ENCODE results near the gene DCBLD2.
"Not testable (repeated sequence)": the region's sequence is repeated elsewhere in the genome, so short reads cannot be mapped to it uniquely, and the experiment has no call there.

Gene DCBLD2

DNA sequence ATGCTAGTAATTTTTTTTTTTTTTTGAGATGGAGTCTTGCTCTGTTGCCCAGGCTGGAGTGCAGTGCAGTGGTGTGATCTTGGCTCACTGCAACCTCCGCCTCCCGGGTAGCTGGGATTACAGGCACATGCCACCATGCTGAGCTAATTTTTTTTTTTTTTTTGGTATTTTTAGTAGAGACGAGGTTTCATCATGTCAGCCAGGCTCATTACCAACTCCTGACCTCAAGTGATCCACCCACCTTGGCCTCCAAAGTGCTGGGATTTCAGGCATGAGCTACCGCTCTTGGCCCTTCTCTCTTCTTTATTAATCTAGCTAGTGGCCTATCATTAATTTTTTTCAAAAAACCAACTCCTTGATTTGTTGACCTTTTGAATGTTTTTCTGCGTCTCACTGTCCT lies 70.4 kb downstream of the DCBLD2 start:
- DNase-seq (ENCODE audit: low read depth in 2 of 2), result not testable (repeated sequence)

DNA sequence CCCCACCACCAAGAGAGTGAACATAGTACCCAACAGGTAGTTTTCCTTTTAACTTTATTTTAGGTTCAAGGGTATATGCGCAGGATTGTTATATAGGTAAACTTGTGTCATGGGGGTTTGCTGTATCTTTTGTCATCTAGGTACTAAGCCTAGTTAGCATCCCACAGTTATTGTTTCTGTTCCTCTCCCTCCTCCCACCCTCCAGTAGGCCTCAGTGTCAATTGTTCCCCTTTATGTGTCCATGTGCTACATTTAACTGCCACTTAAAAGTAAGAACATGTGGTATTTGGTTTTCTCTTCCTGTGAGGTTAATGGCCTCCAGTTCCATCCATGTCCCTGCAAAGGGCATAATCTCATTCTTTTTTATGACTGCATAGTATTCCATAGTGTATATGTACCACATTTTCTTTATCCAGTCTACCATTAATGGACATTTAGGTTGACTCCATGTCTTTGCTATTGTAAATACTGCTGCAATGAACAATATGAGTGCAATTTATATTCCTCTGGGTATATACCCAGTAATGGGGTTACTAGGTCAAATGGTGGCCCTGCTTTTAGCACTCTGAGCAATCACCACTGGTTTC lies 72.2 kb downstream of the DCBLD2 start:
- DNase-seq (ENCODE audit: low read depth in 2 of 2), result no peak

DNA sequence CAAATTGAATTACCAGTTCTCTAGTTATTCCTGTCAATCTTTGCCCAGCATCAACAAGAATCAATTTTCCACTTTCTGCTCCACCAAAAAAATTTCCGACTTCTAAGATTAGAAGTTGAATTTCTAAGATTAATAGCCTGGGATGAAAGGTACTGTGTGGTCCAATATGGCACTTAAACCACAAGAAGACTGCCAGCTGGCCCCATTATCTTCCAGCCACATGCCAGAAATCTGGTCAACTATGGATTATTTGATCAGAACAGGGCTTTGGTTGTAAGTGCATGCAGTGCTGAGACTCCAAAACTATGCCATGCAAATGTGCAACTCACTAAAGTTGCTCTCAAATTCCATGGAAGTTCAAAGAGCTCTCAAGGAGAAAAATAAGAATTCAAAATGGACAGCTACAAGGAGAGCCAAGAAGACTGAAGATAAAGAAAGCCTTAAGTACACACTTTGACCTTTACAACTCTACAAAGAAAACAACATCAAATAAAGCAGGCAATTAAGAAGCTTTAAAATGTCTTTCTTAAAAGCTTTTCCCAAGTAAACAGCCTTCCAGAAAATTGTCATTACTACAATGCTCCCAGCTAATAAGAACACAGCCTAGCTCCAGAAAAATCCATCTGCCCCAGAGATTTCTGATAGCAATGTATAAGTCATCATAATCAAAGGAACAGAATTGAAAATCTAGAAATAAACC lies 74.1 kb downstream of the DCBLD2 start:
- no peak for DNase-seq (ENCODE audit: low read depth in 2 of 2)

DNA sequence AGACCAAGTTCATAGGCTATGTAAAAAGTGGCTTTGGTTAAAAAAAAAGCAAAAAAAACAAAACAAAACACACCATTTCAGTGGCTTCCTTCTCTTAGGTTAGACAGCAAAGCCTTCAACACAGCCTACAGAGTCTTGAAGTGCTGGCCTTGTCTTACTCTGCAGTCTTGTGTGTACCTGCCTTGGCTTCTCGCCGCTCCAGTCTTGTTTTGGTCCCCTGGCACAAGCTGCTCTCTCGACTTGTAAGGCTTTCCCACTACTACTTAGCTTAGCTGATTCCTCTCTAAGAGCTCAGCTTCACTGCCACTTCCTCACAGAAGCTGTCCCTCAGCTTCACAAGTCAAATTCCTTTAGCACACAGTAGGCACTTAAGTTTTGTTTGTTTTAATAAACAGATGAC lies 75.4 kb downstream of the DCBLD2 start:
- DNase-seq (ENCODE audit: low read depth in 2 of 2), result no peak

DNA sequence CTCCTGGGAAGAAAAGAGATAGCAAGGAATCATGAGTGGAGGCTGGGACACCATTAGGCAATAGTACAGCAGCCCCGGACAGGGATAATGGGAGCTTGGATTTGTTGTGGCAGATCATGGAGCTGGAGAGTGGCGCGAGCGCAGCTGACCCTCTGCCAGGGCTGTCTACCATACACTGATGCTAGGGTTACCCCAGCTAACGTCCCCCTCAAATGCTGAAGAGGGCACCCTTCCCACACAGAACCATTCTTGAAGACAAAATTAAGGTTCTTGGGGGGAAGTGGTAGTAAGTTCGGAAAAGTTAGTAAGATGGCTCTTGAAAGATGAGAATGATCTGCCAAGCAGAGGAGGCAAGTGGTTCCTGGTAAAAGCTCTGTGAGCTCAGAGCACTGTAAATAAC lies 77.2 kb downstream of the DCBLD2 start:
- no peak for DNase-seq (ENCODE audit: low read depth in 2 of 2)

DNA sequence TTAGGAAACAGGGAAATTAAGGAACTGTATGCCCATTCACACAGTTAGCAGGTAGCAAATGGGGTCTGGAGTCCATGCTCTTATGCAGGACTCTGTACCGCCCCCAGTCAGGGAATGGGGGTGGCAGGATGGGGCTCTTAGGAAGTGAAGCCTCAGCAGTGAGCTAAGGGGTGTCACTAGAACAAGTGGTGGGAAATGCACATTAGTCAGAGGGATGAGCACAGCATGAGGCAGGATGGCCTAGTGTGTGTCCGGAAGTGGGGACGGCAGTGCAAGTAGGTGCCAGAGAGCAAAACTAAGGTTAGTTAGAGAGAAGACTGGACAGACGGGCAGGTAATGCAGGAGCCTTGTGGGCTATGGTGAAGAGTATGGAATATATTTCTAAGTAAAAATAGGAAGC lies 77.7 kb downstream of the DCBLD2 start:
- no peak for DNase-seq (ENCODE audit: low read depth in 2 of 2)

DNA sequence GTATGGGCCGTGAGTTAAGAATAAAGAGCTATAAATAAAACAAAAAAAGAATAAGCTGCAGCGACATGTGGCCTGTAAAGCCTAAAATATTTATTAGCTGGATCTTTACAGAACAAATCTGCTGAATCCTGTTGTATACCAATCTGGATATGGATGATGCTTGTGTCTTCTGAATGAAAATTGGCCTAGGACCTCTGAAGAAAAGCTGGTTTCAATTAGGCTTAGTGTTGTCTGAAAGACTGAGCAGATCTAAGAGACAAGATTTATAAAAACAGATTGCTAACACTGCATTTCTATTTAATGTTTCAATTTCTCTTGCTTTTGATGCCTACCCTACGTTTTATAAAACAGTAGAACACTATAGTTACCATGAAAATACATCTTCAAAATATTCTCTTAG lies 80.4 kb downstream of the DCBLD2 start:
- DNase-seq (ENCODE audit: low read depth in 2 of 2), result no peak

DNA sequence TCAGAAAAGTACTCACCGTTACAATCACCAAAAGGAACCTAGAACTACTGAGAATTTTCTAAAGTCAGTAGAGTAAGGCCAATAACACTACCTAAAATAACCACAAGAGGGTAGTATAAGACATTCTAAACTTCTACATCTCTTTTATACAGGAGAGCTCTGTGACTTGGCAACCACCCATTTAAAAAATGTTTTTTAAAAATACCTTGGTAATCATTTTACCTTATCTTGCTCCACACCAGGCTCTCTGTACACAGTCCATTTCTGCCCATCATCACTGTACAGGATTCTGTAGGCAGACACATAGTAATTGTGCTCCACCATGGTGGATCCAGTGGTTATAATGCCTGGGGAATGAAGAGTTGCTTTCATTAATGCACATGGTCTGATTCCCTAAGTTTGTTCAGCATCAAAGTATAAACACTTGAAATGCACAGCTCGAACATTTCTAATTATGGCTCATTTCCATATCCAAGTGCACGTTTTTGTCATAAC lies 83.9 kb downstream of the DCBLD2 start:
- no peak for DNase-seq (ENCODE audit: low read depth in 2 of 2)

DNA sequence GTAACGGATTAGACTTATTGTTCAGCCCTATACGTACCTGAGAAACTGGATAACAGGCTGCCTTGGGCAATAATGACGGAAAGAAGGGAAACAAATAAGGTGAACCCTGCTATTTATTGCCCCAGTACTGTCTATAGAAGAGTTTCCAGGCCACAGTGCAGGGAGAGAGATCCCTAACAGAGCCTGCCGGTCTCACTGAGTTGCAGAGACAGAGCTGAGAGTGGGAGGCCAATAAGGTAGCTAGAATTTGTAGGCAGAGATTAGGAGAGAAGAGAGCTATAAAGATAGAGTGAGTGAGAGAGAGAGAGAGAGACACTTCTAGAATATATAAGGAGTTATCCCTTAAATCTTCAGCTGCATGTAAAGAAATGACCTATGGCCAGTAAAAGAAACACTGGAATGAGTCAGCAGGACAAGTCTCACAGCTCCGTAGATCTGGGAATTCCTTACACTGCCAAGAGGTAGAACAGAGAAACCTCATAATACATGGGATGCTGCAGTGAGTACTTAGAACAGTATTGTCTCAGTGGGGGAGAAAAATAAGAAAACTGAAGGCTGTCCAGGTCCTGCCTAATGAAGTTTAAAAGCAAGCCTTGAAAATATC lies 86.6 kb downstream of the DCBLD2 start:
- DNase-seq (ENCODE audit: low read depth in 2 of 2), result no peak

DNA sequence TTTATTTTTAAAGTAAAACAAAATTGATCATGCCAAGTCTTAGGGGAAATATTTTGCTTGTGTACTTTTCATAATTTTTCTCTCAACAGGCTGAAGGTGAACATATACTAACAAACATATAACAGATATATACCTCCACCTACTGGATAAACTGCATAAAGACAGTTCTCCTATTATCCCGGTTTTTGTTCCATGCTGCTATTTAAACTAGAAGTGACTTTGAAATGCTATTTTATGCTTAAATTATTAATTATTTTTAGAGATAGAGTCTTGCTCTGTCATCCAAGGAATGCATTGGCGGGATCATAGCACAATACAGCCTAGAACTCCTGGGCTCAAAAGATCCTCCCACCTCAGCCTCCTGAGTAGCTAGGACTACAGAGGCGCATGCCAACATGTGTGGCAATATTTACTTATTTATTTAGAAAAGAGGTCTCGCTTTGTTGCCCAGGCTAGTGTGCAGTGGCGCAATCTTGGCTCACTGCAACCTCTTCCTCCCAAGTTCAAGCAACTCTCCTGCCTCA lies 88.6 kb downstream of the DCBLD2 start:
- no peak for DNase-seq (ENCODE audit: low read depth in 2 of 2)

DNA sequence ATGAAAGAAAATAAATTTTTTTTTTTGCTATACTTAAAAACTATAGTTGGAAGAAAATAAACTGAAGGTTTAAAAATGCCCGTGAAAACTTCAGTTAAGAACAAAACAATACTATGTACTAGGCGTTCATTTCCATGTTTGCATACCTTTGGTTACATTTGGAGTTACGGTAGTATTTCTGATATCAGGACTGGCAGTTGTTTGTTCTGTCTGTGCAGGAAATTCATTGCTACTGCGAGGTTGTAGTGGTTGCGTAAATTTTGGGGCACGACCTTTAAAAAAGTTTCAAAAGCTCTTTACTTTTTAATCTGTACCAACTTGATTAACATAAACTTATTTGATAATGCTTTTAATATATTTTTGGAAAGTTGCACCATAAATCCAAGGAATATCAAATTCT lies 90.4 kb downstream of the DCBLD2 start:
- no peak for DNase-seq (ENCODE audit: low read depth in 2 of 2)

DNA sequence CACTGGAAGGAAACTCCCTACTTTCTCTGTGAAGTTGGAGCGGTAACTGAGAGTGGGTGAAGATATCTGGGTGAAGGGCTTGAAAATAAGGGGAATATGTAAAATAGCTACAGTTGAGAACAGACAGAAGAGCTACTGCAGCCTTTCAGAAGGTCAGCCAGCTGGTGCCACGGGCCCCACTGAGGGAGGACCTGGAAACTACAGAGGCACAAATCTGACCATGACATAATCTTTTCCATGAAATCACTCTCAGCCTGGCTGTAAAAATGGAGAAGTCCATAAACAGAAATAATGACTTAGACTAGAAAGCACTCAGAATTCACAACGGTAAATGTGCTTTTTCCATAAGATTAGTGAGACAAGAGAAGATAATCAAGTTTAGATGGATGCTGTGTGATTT lies 91.9 kb downstream of the DCBLD2 start:
- DNase-seq (ENCODE audit: low read depth in 2 of 2), result no peak

DNA sequence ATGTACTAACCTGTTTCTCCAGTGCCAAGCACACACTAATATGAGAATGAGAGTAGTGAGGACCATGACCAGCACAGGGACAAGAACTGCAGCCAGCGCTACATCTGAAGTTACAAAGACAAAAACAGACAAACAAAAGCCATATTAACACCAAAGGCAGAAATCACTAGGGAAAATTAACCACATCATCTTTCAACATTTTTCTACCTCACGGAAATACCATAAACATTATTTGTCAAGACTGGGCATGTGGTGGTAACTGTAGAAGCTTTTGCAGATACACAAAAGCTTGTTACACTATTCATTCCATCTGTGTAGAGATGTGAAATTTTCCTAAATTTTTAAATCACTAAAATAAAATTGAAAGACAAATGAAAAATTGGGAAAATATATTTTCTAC lies 93.4 kb downstream of the DCBLD2 start:
- DNase-seq (ENCODE audit: low read depth in 2 of 2), result no peak

DNA sequence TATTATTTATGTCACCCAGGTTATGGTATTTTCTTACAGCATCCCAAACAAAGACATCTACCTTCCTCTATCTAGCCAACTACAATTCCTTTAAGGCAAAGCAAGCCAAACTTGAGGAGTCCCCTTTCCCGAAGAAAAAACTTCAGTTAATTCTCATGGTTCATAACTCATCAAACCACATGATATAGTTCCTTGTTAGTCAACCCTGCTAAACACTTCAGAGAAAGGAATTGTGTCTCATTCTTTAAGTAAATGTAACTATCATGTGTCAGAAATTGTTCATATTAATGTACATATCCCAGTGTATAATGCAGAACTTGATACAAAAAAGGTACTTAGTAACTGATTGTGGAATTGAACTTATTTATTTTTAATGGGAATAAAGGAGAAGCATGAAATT lies 93.9 kb downstream of the DCBLD2 start:
- no peak for DNase-seq (ENCODE audit: low read depth in 2 of 2)

DNA sequence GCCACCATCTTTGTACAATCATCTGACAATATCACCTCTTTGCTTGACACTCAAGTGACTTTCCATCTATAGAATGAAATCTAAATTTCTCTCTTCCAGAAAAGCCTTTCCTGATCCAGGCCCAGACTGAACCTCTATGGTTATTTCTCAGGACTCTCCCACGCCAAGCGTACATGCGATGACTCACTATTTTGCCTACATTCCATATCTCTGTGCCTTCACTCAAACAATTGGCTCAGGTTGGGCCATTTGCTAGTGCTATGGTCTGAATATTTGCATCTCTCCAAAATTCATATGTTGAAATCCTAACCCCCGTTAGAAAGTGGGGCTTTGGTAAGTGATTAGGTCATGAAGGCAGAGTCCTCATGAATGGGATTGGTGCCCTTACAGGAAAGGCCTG lies 94.5 kb downstream of the DCBLD2 start:
- DNase-seq (ENCODE audit: low read depth in 2 of 2), result no peak

DNA sequence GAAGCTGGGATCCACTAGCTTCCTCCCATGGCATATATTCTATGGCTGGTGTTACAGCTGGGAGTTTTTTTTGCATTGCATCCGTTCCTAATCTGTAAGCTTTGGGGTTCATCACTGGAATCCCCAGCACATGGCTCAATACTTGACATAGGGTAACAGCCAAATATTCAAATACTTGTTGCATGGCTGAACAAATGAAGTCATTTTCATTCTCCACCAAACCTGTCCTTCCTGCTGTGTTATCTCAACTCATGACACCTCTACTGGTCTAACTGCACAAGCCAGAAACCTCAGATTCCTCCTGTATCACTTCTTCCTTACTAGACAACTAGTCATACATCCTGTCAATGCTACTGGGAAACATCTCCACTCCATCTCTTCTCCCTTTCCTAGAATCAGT lies 95.0 kb downstream of the DCBLD2 start:
- DNase-seq (ENCODE audit: low read depth in 2 of 2), result no peak

DNA sequence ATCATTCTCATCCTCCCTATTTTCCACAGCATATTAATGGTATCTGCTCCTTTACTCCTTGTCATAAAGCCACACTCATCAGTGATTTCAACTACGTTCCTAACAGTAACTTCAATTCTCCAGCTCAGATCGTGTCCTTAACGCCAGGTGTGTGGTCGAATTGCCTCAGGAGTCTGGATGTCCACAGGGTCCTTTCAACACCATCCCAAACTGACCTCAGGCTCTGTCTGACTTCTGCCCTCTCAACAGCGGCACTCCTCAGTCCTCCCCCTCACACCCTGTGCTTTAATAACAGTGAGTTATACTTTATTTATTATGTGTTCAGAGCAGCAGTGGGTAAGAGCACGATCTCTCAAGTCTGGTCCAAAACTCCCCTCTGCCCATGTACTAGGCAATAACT lies 95.9 kb downstream of the DCBLD2 start:
- no peak for DNase-seq (ENCODE audit: low read depth in 2 of 2)

DNA sequence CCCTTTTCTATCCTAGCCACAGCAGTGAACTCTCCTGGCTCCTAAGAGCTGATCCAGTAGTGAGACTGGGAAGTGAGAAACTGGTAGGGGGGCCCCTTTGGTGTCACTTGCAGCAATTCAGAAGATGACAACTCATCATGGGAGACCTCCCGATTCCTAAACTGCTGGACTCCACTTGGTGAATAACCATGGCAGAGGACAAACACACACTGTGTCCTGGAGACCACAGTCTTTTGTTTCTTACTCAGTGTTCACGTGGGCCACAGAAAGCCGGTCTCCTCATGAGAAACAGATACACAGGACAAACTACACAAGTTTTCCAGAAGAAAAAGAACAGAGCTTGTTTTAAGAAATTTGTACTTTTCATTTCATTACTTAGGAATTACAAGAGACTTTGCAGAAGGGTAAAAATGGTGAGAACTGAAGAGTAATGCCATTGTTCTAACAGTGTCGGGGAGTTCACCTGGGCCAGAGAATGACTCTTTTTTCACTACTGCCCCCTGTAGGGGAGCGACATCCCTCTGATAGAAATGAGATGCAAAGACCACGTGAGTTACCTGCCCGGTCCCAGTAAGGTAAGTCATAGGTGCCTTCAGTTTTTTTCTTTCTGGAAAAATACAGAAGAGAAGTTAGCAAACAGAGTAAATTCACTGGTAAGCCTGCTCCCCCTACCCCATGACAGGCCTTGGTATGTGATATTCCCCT lies 100.3 kb downstream of the DCBLD2 start:
- DNase-seq (ENCODE audit: low read depth in 2 of 2), result no peak

DNA sequence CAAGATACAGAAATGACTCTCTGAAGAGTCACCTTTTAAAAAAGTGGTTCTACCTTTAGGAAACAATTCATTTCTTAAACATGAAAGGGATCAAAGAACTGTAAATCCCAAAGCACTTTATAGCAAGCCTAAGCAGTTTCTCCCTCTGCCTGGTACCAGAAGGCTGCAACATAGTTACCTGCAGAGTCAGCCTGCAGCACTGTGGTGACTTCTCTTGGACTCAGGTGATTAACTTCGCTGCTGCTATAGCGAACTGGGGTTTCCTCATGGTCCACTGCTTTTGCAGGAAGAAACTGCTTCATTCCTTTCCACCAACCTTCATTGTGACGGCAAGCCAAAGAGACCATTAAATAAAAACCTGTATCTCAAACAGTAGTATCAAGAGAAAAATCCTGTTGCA lies 101.1 kb downstream of the DCBLD2 start:
- no peak for DNase-seq (ENCODE audit: low read depth in 2 of 2)

DNA sequence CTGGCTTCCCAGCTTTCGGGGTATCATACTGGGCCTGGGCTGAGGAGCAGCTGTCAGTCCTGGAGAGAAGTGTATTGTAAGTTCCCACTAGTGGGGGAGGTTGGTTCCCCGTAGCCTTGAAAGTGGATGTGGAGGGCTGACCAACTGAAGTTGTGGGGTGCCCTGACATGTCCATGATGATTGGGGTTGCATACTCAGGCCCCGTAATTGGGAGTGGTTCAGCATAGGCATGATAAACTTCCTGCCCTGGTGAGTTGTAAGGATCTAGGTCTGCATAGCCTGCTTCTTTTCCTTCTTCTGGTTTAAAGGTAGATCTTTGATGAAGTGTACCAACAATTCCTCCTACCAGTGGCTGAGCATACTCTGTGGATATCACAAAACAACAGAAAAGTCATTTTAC lies 102.0 kb downstream of the DCBLD2 start:
- DNase-seq (ENCODE audit: low read depth in 2 of 2), result no peak

DNA sequence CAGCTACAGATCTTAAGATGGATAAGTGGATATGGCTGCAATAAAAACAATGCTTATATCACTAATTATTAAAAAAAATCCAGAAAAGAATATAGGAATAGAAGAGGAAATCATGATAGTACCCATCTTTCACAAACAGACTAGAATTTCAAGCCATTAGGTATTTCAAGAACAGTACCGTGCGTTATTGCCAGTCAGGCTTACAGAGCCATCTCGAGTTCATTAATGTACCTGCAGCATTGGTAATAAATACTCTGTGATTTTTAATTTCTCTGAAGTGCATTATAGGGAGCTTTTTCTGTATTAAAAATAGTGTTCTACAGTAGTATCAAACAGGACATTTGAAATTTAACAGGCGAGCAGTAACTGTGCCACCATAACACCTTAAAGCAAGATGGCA lies 102.7 kb downstream of the DCBLD2 start:
- no peak for DNase-seq (ENCODE audit: low read depth in 2 of 2)

DNA sequence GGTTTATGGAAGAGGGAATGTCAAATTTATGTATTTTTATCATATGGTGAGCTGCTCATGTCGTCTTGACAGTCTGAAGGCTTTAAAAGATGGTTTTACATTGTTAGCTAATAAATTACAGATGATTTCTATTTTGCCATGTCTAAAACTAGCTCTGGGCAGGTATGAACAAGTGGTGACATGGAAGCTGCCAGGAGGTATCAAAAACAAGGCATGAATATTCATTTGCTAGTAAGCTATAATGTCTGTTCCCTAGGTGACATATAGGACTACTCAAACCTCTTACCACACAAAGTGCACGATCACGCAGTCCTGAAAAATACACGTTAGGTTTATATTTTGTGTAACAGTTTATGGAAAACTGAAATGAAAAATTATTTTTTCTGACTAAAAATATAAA lies 103.6 kb downstream of the DCBLD2 start:
- no peak for DNase-seq (ENCODE audit: low read depth in 2 of 2)

DNA sequence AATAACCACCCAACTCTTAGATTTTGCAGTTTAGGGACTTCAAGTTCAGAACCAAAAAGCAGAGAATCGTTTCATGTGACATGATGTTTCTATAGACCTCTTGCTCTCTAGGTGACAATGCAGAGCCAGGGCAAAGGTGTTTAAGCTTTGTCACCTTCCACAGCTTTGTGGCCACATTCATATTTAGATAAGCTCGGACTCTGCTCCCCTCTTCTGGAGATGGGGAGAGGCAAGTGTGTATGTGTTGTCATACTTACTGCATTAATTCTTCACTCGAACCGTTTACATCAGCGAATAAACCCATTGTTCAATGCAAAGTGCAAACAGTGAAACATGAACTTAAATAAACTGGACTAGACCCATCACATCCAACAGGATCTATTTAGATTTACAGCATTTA lies 105.2 kb downstream of the DCBLD2 start:
- DNase-seq (ENCODE audit: low read depth in 2 of 2), result no peak
